ENCODE measurements around the gene CYP2S1. TPM values are rescaled to one million over a fixed set of nuclear protein-coding genes. Genes with fewer than 3 reads are reported as not detected.

The CYP2S1 gene
- total RNA-seq, 1 donor from 2014 or later, result 17.5 TPM

GRCh38 chr19:41238244-41238643 is 45.2 kb downstream of the CYP2S1 start:
- H3K4me3 Mint-ChIP-seq (ENCODE audit: unreplicated experiment), result no peak overlapping the region
- H3K36me3 Mint-ChIP-seq (ENCODE audit: low read depth, unreplicated experiment), result no peaks in the 10 kb centered on the region
- TF ChIP-seq CTCF (IDR thresholded peaks at IDR 0.05; ENCODE audit: unreplicated experiment), result no peak
- H3K4me1 Mint-ChIP-seq (ENCODE audit: unreplicated experiment), result no peaks in the 10 kb centered on the region
- no peak overlapping the region for H3K27ac Mint-ChIP-seq (ENCODE audit: unreplicated experiment)
- H3K27me3 Mint-ChIP-seq (ENCODE audit: unreplicated experiment), result peaks cover 3% of the 10 kb centered on the region
- DNase-seq (ENCODE audit: low spot score), result no peak
- H3K9me3 Mint-ChIP-seq (ENCODE audit: unreplicated experiment), result no peaks in the 10 kb centered on the region

GRCh38 chr19:41239363-41239762 is 46.3 kb downstream of the CYP2S1 start:
- no peak for TF ChIP-seq CTCF (IDR thresholded peaks at IDR 0.05; ENCODE audit: unreplicated experiment)
- DNase-seq (ENCODE audit: low spot score), result no peak
- H3K36me3 Mint-ChIP-seq (ENCODE audit: low read depth, unreplicated experiment), result no peaks in the 10 kb centered on the region
- H3K27ac Mint-ChIP-seq (ENCODE audit: unreplicated experiment), result no peak overlapping the region
- H3K4me3 Mint-ChIP-seq (ENCODE audit: unreplicated experiment), result no peak overlapping the region
- H3K27me3 Mint-ChIP-seq (ENCODE audit: unreplicated experiment), result peaks cover 3% of the 10 kb centered on the region
- H3K9me3 Mint-ChIP-seq (ENCODE audit: unreplicated experiment), result no peaks in the 10 kb centered on the region
- no peaks in the 10 kb centered on the region for H3K4me1 Mint-ChIP-seq (ENCODE audit: unreplicated experiment)

- Mint-ChIP-seq H3K27me3 (ENCODE audit: unreplicated experiment) (peaks cover 3% of the 10 kb centered on the region), H3K9me3 (ENCODE audit: unreplicated experiment) (no peaks in the 10 kb centered on the region), H3K36me3 (ENCODE audit: low read depth, unreplicated experiment) (no peaks in the 10 kb centered on the region), H3K27ac (ENCODE audit: unreplicated experiment) (no peak overlapping the region), H3K4me3 (ENCODE audit: unreplicated experiment) (no peak overlapping the region), H3K4me1 (ENCODE audit: unreplicated experiment) (no peaks in the 10 kb centered on the region)
- no peak for TF ChIP-seq CTCF (IDR thresholded peaks at IDR 0.05; ENCODE audit: unreplicated experiment)
- DNase-seq (ENCODE audit: low spot score), result no peak
Measured at GRCh38 chr19:41239961-41240574, 47.0 kb downstream of the CYP2S1 start.

- Mint-ChIP-seq H3K4me3 (ENCODE audit: unreplicated experiment) (no peak overlapping the region), H3K27ac (ENCODE audit: unreplicated experiment) (no peak overlapping the region), H3K4me1 (ENCODE audit: unreplicated experiment) (no peaks in the 10 kb centered on the region), H3K27me3 (ENCODE audit: unreplicated experiment) (peaks cover 1% of the 10 kb centered on the region), H3K36me3 (ENCODE audit: low read depth, unreplicated experiment) (no peaks in the 10 kb centered on the region), H3K9me3 (ENCODE audit: unreplicated experiment) (no peaks in the 10 kb centered on the region)
- no peak for TF ChIP-seq CTCF (IDR thresholded peaks at IDR 0.05; ENCODE audit: unreplicated experiment)
- DNase-seq (ENCODE audit: low spot score), result no peak
Measured at GRCh38 chr19:41241859-41242258, 48.8 kb downstream of the CYP2S1 start.

GRCh38 chr19:41244117-41244516 is 51.1 kb downstream of the CYP2S1 start:
- no peak for TF ChIP-seq CTCF (IDR thresholded peaks at IDR 0.05; ENCODE audit: unreplicated experiment)
- Mint-ChIP-seq H3K4me1 (ENCODE audit: unreplicated experiment) (no peaks in the 10 kb centered on the region), H3K9me3 (ENCODE audit: unreplicated experiment) (no peaks in the 10 kb centered on the region), H3K27me3 (ENCODE audit: unreplicated experiment) (no peaks in the 10 kb centered on the region), H3K36me3 (ENCODE audit: low read depth, unreplicated experiment) (peaks cover 8% of the 10 kb centered on the region), H3K4me3 (ENCODE audit: unreplicated experiment) (no peak overlapping the region), H3K27ac (ENCODE audit: unreplicated experiment) (no peak overlapping the region)
- DNase-seq (ENCODE audit: low spot score), result no peak

All from endothelial cell (in vitro differentiated cells).